NCI-H1436 (cell line): ENCODE measurements around the gene ACP5.
A peak's percentile ranks its signal among the peaks of the same experiment; 100 is the strongest.
"Not testable (repeated sequence)": the region's sequence is repeated elsewhere in the genome, so short reads cannot be mapped to it uniquely, and the experiment has no call there.

Experiments used
- DNase-seq: peaks from one replicate; lab custom pipeline; 2025; lab: John Stamatoyannopoulos, UW

Gene ACP5

DNA sequence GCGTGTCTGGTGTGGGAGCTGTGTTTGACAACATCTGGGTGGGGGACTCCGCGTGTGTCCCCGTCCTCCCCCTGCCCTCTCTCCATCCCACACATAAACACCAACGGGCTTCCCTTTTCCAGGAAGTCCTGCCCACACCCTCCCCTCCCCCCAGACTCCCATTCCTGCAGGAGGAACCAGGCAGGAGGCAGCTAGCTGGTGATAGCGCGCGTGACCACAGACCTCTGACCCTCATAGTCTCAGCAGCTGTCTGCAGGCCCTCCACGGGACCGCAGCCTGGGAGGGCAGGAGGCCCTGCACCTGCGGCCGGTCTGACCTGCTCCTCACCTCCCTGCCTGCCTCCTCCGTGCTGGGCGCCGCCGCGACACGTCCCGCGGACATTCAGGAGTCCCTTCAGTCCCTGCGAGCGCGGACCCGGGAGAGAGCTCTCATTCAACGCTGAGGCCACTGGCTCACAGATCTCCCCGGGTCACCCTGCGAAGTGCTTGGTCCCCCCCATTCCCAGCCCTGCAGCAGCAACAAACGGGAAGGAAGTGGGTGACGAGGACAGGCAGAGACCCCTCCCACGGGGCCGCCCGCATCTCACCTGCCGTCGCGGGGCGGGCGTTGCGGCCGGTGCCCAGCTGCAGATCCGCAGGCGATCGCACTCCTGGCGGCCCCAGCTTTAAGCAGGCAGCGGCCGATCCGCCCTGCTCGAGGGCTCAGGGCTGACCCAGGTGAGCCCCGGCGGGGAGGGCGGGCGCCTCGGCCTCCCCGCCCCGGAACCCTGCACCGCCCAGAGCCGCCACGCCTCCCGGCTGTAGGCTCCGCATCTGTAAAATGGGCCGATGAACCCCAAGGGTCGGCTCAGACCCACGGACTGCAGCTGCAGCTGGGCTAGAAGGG lies 1.1 kb upstream of the ACP5 start:
- DNase-seq = no peak

DNA sequence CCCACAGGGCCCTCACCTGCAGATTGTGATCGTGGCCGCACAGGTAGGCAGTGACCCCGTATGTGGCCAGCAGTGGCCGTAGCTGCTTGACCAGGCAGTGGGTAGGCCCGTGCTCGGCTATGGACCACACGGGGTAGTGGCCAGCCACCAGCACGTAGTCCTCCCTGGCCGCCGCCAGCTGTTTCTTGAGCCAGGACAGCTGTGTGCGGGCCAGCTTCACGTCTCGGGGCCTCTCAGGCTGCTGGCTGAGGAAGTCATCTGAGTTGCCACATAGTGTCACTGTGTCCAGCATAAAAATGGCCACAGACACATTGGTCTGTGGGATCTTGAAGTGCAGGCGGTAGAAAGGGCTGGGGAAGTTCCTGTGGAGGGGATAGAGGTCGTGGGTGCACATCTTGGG lies 1.2 kb downstream of the ACP5 start:
- DNase-seq = no peak

DNA sequence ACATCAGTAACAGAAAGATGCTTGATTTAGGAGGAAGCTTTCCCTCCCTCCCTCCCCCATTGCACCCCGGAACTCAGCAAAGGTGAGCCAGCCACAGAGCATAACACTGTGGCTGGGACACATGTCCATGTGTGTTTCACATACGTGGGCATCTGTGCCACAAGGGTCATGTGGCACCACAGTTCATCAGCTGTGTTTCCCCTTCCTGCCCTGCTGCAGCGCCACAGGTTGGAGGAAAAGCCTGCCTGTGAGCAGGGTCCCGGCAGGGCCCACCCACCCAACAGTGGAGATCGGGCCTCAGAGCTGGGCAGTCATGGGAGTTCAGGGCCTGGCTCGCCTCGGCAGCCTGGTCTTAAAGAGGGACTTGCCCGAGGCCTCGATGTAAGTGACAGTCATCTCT lies 2.8 kb downstream of the ACP5 start:
- DNase-seq = no peak

DNA sequence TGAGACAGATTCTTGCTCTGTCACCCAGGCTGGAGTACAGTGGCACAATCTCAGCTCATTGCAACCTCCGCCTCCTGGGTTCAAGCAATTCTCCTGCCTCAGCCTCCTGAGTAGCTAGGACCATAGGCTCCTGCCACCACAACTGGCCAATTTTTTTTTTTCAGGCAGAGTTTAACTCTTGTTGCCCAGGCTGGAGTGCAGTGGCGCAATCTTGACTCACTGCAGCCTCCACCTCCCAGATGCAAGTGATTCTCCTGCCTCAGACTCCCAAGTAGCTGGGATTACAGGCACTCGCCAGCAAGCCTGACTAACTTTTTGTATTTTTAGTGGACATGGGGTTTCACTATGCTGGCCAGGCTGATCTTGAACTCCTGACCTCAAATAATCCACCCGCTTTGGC lies 3.7 kb downstream of the ACP5 start:
- DNase-seq = not testable (repeated sequence)

DNA sequence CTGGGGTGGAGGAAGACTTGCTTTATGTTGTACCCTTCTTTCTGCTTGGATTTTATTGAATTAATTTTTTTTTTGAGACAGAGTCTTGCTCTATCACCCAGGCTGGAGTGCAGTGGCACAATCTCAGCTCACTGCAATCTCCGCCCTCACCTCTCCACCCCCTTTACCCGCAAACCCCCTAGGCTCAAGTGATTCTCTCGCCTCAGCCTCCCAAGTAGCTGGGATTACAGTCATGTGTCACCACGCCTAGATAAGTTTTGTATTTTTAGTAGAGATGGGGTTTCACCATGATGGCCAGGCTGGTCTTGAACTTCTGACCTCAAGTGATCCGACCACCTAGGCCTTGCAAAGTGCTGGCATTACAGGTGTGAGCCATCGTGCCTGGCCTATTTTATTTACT lies 4.1 kb downstream of the ACP5 start:
- not testable (repeated sequence) for DNase-seq

DNA sequence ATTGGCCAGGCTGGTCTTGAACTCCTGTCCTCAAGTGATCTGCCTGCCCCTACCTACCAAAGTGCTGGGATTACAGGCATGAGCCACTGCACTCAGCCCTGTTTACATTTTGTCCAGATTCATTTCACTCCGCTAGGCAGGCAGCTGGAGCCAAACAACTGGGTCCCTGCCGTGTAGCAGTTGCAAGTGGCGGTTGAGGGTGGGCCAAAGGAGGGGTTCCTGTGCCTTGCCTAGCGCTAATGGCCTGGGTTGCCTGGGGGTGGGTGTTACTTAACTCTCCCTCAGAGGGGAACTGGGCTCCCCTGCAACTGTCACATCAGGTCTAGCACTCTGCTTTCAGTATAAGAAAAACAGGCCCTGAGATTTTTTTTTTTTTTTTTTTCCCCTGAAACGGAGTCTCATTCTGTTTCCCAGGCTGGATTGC lies 7.4 kb downstream of the ACP5 start:
- no peak for DNase-seq

DNA sequence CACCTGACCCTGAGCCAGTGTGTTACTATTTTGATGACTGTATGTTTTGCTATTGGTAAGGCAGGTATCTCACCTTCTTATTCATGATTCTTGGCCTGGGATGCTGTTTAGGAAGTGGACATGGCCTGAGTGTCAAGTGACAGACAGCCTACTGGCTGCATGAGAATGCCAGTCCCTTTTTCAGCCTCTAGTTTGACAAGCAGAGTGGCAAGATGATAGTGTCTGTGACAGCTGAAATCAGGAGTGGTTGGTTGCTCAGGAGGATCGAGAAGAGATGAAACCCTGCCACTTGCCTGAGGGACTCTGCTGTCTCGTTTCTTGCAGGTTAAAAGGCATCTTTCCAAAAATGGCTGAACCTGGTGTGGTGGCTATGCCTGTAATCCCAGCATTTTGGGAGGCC lies 11.3 kb downstream of the ACP5 start:
- DNase-seq = no peak

DNA sequence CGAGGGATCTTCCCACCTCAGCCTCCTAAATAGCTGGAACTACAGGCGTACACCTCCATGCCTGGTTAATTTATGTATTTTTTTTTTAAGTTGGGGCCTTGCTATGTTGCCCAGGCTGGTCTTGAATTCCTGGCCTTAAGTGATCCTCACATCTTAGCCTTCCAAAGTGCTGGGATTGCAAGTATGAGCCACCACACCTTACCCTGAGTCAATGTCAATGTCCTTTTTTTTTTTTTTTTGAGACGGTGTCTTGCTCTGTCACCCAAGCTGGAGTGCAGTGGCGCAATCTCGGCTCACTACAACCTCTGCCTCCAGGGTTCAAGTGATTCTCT lies 11.8 kb downstream of the ACP5 start:
- not testable (repeated sequence) for DNase-seq

DNA sequence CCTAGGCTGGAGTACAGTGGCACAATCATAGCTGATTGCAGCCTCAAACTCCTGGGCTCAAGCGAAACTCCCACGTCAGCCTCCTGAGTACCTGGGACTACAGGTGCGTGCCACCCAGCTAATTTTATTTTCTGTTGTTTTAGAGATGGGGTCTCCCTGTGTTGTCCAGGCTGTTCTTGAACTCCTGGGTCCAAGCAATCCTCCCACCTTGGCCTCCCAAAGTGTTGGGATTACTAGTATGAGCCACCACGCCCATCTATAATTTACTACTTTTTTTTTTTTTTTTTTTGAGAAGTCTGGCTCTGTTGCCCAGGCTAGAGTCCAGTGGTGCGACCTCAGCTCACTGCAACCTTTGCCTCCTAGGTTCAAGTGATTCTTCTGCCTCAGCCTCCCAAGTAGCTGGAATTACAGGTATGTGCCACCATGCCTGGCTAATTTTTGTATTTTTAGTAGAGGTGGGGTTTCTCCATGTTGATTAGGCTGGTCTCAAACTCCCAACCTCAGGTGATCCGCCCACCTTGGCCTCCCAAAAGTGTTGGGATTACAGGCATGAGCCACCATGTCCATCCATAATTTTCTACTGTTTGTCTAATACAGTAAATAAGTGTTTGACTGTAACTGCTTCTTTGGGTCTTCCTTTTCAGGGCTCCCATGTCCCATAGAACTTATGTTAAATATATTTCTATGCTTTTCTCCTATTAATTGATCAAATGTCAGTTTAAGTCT lies 13.2 kb downstream of the ACP5 start:
- not testable (repeated sequence) for DNase-seq

DNA sequence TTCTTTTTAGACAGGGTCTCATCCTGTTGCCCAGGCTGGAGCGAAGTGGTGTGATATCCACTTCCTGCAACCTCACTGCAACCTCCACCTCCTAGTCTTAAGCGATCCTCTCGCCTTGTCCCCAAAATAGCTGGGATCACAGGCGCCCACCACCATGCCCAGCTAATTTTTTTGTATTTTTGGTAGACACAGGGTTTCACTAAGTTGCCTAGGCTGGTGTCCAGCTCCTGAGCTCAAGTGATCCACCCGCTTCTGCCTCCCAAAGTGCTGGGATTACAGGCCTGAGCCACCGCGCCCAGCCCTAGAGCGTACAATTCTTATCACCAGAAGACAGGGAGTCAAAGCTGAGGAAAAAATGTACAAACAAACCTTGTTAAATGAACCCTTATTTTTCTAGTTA lies 13.9 kb downstream of the ACP5 start:
- DNase-seq = no peak

DNA sequence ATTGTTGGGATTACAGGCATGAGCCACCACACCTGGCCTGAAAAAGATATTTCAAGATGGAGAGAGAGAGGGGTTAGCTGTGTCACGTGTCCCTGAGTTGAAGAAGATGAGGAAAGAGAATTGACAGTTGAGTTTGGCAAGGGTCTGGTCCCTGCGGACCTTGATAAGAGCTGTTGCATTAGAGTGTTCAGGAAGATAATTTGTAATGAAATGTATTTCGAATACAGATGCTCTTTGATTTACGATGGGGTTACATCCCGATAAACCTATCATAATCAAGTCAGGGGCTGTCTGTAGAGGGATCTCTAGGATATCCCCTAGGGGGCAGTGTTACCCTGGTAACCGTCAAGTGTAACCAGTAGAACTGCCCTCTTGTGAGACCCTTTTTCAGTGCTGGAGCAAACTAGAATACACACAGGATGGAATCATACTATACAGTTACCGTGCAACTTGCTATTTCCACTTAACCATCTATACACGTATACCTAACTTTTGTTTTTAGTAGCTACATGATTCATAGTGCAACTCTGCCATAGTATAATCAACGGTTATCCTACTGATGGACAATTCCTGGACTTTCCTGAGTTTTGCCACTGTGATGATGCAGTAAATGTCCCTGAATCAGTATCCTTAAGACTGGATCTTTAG lies 16.9 kb downstream of the ACP5 start:
- peak; percentile 85 for DNase-seq

DNA sequence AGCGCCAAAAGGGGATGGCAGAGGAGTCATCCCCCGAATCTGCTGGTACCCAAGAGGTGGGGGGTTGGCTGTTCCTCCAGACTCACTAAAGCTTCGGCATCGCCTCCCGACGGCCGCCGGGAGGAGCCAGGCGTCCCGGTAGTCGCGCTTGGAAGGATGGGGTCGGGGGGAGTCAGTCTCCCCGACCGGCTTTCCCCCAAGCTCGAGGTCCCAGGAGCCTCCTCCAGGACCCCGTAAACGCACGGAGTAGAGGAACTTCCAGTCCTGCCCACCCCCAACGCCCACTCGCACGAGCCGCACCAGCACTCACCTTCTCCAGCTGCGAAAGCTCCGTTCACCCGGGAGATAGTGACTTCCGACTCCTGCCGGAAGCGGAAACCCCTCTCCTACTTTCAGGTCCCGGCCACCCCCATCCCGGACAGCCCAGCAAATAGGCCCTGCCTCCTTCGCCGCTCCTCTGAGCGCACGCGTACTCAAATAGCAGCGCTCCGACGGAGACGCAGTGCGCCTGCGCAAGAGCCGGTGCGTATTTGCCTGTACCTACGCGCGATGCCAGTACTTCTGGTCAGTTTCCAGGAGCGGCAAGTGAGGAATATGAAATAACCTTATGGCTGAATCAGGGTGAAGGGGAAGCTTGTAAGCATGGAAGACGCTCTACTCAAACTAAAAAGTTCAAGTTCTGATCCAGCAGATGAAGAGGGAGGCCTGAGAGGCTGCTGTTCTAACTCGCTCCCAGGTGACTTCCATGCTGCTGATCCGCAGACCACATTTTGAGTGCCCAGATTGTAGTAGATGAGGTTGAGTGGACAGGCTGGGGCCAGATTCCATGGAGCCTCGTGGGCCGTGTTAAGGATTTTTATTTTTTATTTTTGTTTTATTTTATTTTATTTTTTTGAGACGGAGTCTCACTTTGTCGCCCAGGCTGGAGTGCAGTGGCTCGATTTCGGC lies 18.3 kb downstream of the ACP5 start, which contains the start of gene ELOF1:
Gene ELOF1, minus strand, starts transcription at position 350 of the 948 bp plus-strand sequence. CDS start 4,883 bp downstream, outside the sequence.
- DNase-seq = peak; percentile 98

DNA sequence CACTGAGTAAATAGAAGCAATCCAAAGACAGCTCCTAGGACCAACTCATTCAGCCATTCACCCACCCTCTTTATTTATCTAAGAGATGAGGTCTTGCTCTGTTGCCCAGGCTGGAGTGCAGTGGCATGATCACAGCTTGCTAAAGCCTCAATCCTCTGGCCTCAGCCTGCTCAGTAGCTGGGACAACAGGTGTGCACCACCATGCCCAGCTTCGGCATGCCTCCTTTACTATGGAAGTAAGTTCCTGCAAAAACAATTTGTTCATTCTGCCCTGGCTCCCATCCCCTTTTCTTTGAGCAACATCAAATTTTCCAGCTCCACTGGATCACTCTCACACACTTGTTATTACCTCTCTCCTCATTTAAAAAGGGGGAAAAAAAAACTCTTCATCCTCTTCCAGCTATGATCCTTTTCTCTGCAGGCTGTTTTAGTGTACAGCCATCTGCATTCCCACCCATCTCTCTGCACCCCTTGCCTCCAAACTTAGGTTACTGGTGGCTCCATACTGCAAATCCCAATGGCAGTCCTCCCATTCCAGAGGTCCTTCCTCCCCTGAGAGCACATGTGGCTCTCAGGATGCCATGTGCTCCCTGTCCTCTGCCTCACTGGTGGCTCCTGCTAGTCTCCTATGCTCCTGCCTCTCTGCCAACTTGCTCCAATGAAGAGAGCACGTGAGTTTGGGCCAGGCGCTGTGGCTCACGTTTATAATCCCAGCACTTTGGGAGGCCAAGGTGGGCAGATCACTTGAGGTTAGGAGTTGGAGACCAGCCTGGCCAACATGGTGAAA lies 20.6 kb downstream of the ACP5 start:
- DNase-seq = no peak

DNA sequence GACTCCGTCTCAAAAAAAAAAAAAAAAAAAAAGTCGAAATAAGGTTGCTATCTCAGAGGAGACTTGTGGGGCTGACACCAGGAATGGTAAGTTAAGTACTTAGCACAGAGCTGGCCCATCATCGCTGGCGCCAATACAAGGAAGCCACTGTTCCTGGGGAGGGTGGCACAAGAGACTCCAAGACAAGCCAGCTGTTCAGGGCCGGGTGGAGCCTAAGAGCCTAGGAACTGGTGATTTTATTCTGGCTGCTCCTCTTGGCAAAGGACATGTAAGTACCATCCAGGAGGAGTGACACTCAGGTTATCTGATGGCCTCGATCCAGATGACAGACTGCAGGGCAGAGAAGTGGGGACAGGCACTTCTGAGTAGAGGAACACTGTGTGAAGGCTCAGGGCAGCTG lies 22.2 kb downstream of the ACP5 start:
- DNase-seq = no peak

DNA sequence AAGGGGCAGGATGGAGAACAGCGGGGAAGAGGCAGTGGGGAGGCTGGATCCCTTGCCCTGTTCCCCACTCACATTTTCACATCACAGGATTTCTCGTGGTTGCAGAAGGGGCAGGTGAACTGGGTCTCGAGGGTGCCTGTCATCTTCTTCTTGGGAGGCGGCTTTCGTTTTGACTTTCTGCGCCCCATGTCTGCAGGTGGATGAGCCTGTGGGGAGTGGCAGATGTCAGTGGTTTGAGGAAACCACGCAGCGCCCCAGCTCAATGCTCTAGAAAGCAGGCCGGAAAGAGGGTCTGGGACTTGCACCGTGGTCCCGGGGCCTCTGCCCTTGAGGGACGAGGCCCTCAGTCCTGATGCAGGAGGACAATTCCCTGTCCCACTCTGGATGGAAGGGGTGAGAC lies 23.3 kb downstream of the ACP5 start:
- no peak for DNase-seq

DNA sequence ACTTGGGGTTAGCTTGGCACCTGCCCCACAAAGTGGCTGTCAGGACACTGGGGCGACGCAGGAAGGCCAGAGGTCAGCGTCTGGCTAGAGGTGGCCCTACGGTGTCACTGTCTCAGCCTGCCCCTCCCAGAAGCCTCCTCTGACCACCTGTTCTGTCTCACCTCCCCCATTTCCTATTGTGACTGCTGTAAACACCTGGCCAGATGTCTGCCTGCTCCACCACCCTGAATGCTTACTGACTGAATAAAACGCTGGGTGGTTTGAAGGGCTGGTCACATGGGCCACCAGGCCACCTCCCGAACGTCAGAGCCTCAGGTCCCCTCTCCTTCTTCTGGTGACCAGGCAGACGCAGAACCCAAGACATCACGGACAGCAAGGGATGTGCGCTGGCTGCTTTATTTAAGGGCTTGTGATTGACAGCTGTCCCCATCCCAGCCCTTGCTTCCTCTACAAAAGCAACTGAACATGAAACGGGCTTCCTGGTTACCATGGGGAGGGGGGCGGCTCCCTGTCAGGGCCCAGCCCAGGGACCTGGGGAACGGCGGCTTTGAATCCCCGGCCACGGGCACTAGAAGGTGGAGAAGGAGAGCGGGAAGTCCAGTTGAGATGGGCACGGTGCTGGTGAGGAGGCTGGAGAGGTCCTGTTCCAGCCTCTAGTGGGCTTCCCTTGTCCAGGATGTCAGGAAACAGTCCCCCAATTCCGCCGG lies 24.6 kb downstream of the ACP5 start:
- no peak for DNase-seq

DNA sequence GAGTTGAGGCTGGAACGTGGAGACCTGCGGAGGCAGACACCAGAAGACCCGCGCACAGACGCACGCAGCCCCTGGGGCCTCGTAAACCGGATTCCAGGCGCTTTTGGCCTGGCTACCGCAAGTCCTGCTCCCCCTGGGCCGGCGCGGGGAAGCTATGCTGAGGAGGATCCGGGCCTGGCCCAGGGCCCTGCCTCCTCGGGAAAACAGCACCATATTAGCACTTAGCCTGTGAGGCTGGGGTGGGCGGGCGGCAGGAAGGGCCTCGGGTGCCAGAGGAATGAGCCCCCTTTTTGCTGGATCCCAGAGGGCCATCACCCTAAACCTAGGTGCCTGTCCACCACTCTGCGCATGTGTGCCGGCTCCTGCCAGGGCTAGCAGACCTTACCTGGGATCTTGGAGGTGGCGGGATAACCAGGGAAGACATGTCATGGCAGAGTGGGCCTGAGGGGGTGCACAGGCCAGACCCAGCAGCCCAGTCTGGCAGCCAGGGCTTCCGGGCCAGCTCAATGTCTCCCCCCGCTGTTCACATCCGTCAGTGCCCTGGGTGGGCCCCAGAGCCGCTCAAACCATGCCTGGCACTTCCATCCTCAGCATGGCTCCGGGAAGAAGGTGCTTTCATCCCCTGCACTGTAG lies 25.7 kb downstream of the ACP5 start:
- DNase-seq = no peak

DNA sequence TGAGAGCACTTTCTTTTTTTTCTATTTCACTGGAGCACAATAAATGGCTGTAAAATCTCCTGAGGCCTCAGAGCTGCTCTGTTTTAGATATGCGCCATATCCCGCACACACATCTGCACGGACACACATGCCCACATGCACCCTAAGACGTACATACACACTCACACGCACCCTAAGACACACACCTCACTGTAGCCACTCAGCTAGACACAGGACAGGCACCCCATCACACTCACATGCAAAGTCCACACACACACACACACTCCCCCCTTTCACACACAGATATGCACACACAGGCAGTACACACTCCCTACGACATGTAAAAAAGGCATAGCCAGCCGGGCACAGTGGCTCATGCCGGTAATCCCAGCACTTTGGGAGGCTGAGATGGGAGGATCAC lies 27.2 kb downstream of the ACP5 start:
- no peak for DNase-seq

DNA sequence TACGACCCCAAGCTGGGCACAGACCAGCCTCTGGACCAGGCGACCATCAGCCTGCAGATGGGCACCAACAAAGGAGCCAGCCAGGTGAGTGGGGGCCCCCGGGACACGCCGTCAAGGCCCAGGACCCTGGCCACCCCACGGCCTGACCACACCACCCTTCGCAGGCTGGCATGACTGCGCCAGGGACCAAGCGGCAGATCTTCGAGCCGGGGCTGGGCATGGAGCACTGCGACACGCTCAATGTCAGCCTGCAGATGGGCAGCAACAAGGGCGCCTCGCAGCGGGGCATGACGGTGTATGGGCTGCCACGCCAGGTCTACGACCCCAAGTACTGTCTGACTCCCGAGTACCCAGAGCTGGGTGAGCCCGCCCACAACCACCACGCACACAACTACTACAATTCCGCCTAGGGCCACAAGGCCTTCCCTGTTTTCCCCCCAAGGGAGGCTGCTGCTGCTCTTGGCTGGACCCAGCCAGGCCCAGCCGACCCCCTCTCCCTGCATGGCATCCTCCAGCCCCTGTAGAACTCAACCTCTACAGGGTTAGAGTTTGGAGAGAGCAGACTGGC lies 28.0 kb downstream of the ACP5 start:
- DNase-seq = no peak
